IPS DF 6.9 (cell line): ENCODE results near the gene SPNS2.
A peak's percentile ranks its signal among the peaks of the same experiment; 100 is the strongest.

Experiments
- DNase-seq: peaks from one replicate; pipeline ENCODE4 v3.0.0-alpha.2; 2013; ENCODE audit warnings: low read depth, low spot score
- H3K27ac ChIP-seq: one replicate; pipeline ENCODE4 v1.5.1; 2013; ENCODE audit warnings: low read length, control low read depth
- H3K27me3 ChIP-seq: 2 replicates; pipeline ENCODE4 v1.6.1; 2013; ENCODE audit warnings: mild to moderate bottlenecking, low read length; ENCODE audit not compliant: control insufficient read depth, insufficient read depth
- H3K36me3 ChIP-seq: 2 replicates; pipeline ENCODE4 v1.6.1; 2013; ENCODE audit warnings: low read length; ENCODE audit not compliant: control insufficient read depth, insufficient read depth
- H3K4me1 ChIP-seq: 2 replicates; pipeline ENCODE4 v1.6.1; 2013; ENCODE audit warnings: low read length; ENCODE audit not compliant: control insufficient read depth, insufficient read depth
- H3K4me3 ChIP-seq: 2 replicates; pipeline ENCODE4 v1.5.1; 2013; ENCODE audit warnings: mild to moderate bottlenecking, low read length
- H3K9me3 ChIP-seq: 2 replicates; pipeline ENCODE4 v1.6.1; 2013; ENCODE audit warnings: low read length, inconsistent platforms; ENCODE audit not compliant: control insufficient read depth, insufficient read depth
- WGBS: extraction: QIAGEN DNeasy Blood & Tissue Kit; methylation state at CpG from one replicate; pipeline ENCODE4 v1.1.7; 2013; ENCODE audit warnings: mixed read lengths, missing lambda C conversion rate; ENCODE audit not compliant: insufficient read length, insufficient coverage; 5-methylcytosine and 5-hydroxymethylcytosine counted together

The SPNS2 gene

DNA sequence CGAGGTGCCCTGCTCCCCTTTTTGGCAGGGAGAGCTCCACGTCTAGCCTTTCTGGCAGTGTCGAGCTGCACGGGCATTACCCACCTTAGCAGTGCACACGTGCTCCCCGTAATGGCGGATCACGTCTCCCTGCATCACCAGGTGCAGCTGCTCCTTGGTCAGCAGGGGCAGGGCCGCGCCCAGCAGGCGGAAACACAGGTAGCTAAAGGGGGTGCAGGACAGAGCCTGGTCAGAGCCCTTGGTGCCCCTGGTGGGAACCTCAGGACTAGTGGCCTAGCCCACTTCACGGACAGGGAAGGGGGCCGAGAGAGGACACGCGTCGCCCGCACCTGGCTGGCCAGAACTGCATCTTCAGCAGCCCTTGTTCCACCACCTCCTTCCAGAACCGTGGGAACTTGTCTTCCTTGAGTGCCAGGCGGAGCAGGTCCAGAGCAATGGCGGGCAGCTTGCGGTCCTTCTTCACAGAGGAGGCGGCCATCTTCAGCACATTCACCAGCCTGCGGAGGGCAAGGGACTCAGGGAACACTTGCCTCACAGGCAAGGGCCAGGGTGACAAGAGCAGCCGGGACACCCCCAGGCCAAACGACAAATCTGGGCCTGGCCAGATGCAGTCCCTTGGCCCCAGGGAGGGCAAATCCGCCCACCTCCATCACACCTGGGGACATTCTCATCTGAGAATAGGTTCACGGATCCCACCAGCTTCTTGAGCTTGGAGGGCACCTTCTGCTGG, 53.3 kb downstream of the SPNS2 start:
- no peak overlapping the region for H3K27ac ChIP-seq
- WGBS: no CpG with 5 or more reads among the region's 27 CpGs
- H3K36me3 ChIP-seq: peaks cover 47% of the 10 kb centered on the region
- H3K4me1 ChIP-seq: peaks cover 6% of the 10 kb centered on the region
- no peak overlapping the region for H3K4me3 ChIP-seq
- DNase-seq: no peak
- no peaks in the 10 kb centered on the region for H3K27me3 ChIP-seq
- no peaks in the 10 kb centered on the region for H3K9me3 ChIP-seq

DNA sequence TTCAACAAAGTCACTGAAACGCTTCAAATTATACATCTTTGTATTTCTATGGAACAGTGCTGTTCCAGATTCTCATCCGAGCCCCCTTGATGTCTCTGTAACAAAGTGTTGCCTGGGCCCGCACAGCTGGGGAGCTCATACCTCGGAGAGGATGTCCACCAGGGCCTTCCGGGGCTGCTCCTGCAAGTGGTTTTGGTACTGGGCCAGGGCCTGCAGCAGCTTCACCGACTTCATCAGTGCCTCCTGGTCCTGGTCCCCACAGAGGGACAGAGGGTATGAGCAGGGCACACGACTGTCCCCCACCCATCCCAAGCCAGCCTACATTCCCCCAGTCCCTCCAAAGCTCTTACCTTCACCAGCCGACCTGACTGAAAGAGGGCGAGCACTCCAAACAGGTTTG, 55.0 kb downstream of the SPNS2 start:
- Histone ChIP-seq H3K9me3 (no peaks in the 10 kb centered on the region), H3K27me3 (no peaks in the 10 kb centered on the region), H3K4me1 (peaks cover 4% of the 10 kb centered on the region), H3K4me3 (no peak overlapping the region), H3K27ac (no peak overlapping the region), H3K36me3 (peaks cover 36% of the 10 kb centered on the region)
- no peak for DNase-seq
- WGBS: no CpG with 5 or more reads among the region's 9 CpGs

DNA sequence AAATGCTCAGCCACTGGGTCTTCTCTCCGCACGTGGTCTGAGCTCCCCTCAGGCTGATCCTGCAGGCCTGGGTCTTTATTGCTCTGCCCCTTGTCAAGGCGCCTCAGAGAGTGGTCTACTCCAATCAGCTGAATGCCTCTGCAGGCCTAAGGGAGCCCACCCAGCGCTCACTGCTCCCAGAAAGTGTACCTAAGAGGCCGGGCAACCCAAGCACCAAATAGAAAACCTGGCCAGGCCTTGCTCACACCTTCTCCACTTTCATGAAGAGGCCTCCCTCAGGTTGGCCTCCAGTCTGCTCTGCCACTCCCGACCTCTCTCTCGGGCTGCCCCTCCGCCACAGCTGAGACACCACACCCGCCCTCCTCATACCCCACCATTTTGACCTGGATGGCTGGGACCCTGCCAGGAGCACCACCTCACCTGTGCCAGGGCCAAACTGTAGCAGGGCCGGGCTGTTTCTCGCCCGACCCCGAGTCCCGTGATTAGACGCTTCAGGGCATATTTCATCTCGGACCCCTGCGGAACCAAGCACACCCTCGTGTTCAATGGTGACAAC, 55.8 kb downstream of the SPNS2 start:
- WGBS: no CpG with 5 or more reads among the region's 18 CpGs

DNA sequence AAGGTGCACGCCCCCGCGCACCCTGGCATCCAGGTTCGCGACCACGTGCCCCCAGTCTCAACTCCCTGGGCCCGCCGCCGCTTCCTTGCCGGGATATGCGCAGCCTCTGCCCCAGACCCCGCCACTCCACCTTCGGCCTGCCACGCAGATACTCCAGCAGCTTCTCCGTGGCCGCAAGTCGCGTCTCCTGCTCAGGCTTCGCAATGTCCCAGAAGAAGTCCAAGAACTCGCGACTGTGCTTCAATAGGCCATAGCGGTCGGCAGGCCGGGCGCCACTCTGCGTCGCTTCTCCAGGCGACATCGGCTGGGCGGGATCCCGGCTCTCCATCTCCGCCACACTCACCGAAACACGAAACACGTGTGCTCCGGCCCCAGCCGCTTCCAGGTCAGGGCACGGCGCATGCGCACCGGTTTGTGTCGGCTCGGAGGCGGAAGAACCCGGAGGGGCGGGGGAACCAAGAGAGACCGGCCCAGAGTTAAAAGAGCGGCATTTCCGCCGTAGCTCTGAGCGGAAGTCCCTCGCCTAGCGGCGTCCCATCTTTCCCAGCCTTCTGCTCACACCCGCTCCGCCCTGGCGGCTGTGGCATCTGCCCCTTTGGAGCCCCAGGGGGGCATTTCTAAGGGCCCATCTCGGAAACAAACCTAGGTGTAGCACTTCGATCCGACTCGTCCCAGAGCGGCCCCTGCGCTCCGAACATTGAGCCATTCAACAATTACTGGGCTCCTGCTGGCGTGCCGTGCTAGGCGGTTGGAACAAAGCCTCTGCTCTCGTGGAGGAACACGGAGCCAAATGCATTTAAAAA, 56.5 kb downstream of the SPNS2 start, which contains the start of gene MYBBP1A:
Gene MYBBP1A (minus strand): TSS at position 388 of the 803 bp plus-strand sequence. CDS start 60 bp downstream, at position 328.
- peak within 1 kb of the TSS; percentile 89 for H3K4me3 ChIP-seq
- WGBS: no CpG with 5 or more reads among the region's 69 CpGs
- H3K27me3 ChIP-seq: no peaks in the 10 kb centered on the region
- DNase-seq: peak; percentile 92
- H3K36me3 ChIP-seq: peaks cover 22% of the 10 kb centered on the region
- peaks cover 4% of the 10 kb centered on the region for H3K4me1 ChIP-seq
- H3K9me3 ChIP-seq: no peaks in the 10 kb centered on the region
- no peak within 1 kb of the TSS for H3K27ac ChIP-seq

More for the DNA sequence above, 55.8 kb downstream of the SPNS2 start:
- DNase-seq: no peak
- Histone ChIP-seq H3K4me3 (peak overlapping the region; percentile 89), H3K27ac (no peak overlapping the region), H3K27me3 (no peaks in the 10 kb centered on the region), H3K36me3 (peaks cover 28% of the 10 kb centered on the region), H3K9me3 (no peaks in the 10 kb centered on the region), H3K4me1 (peaks cover 4% of the 10 kb centered on the region)

DNA sequence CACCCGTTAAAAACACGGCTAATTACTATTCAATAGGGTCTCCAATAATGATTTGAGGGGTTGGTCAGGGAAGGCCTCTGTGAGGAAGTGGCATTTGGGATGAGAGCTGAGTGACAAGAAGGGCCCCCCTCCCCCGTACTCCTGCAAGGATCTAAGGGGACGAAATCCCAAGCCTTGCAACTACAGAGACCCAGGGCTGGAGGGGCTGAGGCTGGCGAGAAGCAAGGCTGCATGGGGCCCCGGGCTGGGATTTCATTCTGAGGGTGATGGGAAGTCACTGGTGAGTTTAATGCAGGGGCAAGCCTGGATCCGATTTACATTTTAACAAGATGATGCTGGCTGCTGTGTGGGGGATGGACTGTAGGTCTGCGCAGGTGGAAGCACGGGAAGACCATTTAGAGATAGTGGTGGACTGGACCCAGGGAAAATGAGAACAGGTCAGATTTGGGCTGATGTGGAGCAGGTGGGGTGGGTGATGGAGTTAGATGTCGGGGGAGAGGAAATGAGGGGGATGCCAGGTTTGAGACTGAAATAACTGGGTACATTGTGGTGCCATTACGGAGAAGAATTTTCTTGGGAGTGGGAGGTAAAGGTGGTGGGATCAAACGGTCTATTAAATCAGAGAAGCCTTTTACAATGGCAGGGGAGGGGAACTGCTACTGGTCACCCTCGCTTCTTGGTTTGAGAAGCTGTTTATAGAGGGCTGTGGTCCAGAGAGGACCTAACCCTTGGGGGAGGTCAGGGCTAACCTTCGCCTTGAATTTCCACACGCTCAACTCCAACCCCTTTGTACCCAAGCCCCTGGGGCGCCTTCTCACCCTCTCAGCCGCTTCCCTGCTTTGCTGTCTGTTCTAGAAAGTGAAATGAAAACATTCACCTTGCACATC, 57.4 kb downstream of the SPNS2 start:
- H3K36me3 ChIP-seq: peaks cover 16% of the 10 kb centered on the region
- H3K27ac ChIP-seq: no peak overlapping the region
- H3K27me3 ChIP-seq: no peaks in the 10 kb centered on the region
- H3K4me1 ChIP-seq: peaks cover 4% of the 10 kb centered on the region
- DNase-seq: no peak
- no peaks in the 10 kb centered on the region for H3K9me3 ChIP-seq
- WGBS: 100% methylated on average over 2 of the region's 17 CpGs
- H3K4me3 ChIP-seq: peak overlapping the region; percentile 28; the same call in 1 of the 2 replicates

DNA sequence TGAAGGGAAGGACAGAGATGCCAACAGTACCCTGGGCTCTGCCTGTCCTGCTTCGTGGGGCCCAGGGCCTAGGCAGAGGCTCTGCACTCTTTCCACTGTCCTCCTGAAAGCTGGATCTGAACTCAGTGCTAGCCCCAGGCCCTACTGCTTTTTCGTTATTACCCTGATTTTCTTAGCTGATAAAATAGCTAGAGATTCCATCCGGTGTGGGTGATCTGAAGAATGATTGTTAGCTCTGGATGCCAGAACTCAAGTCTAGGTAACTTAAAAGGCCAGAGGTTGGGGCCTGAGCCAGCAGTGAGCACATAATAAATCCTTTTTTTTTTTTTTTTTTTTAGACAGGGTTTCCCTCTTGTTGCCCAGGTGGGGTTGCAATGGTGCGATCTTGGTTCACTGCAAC, 58.3 kb downstream of the SPNS2 start:
- Histone ChIP-seq H3K36me3 (peaks cover 11% of the 10 kb centered on the region), H3K27ac (no peak overlapping the region), H3K4me1 (peaks cover 4% of the 10 kb centered on the region), H3K4me3 (no peak overlapping the region), H3K27me3 (no peaks in the 10 kb centered on the region), H3K9me3 (no peaks in the 10 kb centered on the region)
- WGBS: no CpG with 5 or more reads among the region's 4 CpGs
- DNase-seq: no peak

DNA sequence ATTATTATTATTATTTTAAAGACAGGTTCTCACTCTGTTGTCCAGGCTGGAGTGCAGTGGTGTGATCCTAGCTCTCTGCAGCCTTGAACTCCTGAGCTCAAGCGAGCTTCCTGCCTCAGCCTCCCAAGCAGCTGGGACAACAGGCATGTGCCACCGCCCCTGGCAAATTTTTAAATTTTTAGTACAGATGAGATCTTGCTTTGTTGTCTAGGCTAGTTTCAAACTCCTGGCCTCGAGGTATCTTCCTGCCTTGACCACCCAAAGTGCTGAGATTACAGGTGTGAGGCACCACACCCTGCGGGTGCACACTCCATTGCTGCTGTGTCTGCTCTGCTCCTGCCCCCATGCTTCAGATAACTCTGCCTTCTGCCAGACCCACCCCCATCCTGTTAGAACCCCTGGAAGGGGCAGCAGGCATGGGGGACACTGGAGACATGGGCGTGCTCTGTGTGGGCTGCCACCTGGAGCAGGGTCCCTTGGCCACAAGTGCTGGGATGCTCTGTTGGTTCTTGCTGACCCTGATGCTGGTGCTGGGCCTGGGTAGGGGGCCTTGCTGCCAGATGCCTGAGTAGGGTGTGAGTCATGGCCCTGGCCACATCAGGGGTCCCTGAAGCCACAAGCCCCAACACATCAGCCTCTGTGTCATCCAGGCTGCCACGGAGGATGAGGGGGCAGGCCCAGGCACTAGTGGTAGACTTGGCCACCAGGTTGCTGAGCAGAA, 59.1 kb downstream of the SPNS2 start:
- Histone ChIP-seq H3K27me3 (no peaks in the 10 kb centered on the region), H3K4me3 (no peak overlapping the region), H3K4me1 (peaks cover 4% of the 10 kb centered on the region), H3K27ac (no peak overlapping the region), H3K9me3 (no peaks in the 10 kb centered on the region), H3K36me3 (peaks cover 4% of the 10 kb centered on the region)
- DNase-seq: no peak
- WGBS: no CpG with 5 or more reads among the region's 6 CpGs

DNA sequence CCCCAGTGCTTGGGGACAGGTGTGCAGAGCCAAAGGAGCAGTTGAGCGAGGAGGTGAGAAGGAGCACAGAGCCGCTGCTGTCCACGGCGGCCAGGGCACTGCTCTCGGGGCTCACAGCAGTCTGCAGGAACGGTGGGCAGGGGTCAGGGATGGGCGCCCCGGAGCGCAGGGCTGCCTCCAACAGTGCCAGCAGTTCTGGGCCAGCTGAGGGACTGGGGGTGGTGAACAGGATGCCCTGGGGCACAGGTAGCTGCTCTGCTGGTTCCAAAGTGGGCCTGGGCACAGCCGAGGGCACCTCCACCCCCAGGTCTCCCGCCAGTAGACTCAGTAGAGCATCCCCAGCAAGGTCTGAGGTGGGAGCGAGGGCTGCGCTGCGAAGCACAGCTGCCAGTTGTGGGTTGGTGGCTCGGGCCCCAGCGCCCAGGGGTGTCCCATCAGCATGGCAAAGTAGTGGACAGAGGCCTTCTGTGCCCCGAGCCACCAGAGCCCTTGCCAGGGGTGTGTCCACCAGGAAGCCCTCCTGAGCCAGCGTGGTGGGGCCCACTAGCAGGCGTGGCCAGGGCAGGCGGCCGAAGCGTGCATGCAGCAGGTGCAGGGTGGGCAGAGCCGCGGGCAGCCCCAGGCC, 59.8 kb downstream of the SPNS2 start:
- DNase-seq: no peak
- WGBS: no CpG with 5 or more reads among the region's 24 CpGs
- no peaks in the 10 kb centered on the region; the same call in none of the 2 replicates for H3K36me3 ChIP-seq

DNA sequence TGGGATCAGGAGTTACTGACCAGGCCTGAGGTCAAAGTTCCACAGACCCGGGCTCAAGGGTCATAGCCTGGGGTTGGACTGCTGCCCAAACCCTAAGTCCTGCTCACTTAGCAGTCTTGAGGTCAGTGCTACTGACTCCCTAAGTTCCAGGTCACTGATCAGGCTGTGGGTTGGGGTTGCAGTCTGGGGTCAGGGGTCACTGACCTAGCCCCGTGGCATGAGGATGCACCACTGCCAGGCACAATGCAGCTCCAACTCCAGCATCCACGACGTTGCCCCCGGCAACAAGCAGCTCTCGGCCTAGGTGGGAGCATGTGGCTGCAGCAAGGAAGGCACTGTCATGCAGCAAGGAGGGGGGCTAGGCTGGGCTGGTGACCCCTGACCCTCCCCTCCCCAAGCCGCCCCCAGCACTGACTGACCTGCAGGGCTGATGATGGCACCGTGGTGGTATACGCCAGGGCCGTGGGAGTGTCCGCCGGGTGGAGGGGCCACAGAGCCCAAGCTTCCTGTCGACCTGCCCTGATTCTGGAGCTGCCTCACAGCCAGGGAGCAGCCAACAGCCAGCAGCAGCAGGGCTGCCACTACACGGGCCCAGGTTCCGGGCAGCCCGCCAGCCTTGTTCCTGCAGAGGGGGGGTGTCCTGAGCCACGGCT, 60.6 kb downstream of the SPNS2 start:
- Histone ChIP-seq H3K9me3 (no peaks in the 10 kb centered on the region), H3K36me3 (no peaks in the 10 kb centered on the region; the same call in 1 of the 2 replicates), H3K4me1 (peaks cover 3% of the 10 kb centered on the region), H3K27ac (no peak overlapping the region), H3K27me3 (no peaks in the 10 kb centered on the region), H3K4me3 (no peak overlapping the region)
- no CpG with 5 or more reads among the region's 17 CpGs for WGBS
- DNase-seq: no peak

More for the DNA sequence above, 59.8 kb downstream of the SPNS2 start:
- no peak overlapping the region for H3K4me3 ChIP-seq
- no peak overlapping the region for H3K27ac ChIP-seq
- peaks cover 4% of the 10 kb centered on the region for H3K4me1 ChIP-seq
- no peaks in the 10 kb centered on the region for H3K9me3 ChIP-seq
- H3K27me3 ChIP-seq: no peaks in the 10 kb centered on the region
